AG09309 (cell line): ENCODE measurements around the gene COQ10B.

Source experiments
- DNase-seq: peaks from one replicate; pipeline ENCODE4 v3.0.0-alpha.2; 2010; ENCODE audit warnings: low read depth
- H3K4me3 ChIP-seq: 2 replicates; pipeline ENCODE4 v1.5.1; 2011; ENCODE audit warnings: mild to moderate bottlenecking, low read depth, low read length, moderate library complexity; ENCODE audit not compliant: control insufficient read depth
- CTCF ChIP-seq: IDR thresholded peaks from 2 replicates; pipeline ENCODE4 v1.5.1; 2011; ENCODE audit warnings: mild to moderate bottlenecking, low read depth, low read length, inconsistent platforms; ENCODE audit not compliant: insufficient read depth, control insufficient read depth; ENCODE audit errors: missing control alignments

COQ10B gene

GRCh38 chr2:197487385-197487784 is 34.0 kb downstream of the COQ10B start:
- no peak for DNase-seq
- no peak for TF ChIP-seq CTCF
- no peak overlapping the region for H3K4me3 ChIP-seq

- no peak for DNase-seq
- no peak overlapping the region for H3K4me3 ChIP-seq
- TF ChIP-seq CTCF, result no peak
Observed at GRCh38 chr2:197495433-197496134, 42.2 kb downstream of the COQ10B start.

- TF ChIP-seq CTCF, result no peak
- no peak overlapping the region for H3K4me3 ChIP-seq
- no peak for DNase-seq
Observed at GRCh38 chr2:197496695-197497094, 43.3 kb downstream of the COQ10B start.

- no peak overlapping the region for H3K4me3 ChIP-seq
- TF ChIP-seq CTCF, result no peak
- no peak for DNase-seq
Observed at GRCh38 chr2:197497326-197497725, 44.0 kb downstream of the COQ10B start.

- no peak for DNase-seq
- no peak for TF ChIP-seq CTCF
- H3K4me3 ChIP-seq, result peak overlapping the region; percentile 97
Observed at GRCh38 chr2:197498235-197498936, 45.0 kb downstream of the COQ10B start.

GRCh38 chr2:197498937-197499593 is 45.7 kb downstream of the COQ10B start:
- no peak for DNase-seq
- TF ChIP-seq CTCF, result no peak
- peak overlapping the region; percentile 97 for H3K4me3 ChIP-seq
